Fibroblast of villous mesenchyme (primary cell): Measurements from ENCODE around the gene GALNT3. TPM values are rescaled to one million over a fixed set of nuclear protein-coding genes. Genes with fewer than 3 reads are reported as not detected.

Source experiments
- DNase-seq: peaks from one replicate; pipeline ENCODE4 v3.0.0-alpha.2; 2010; ENCODE audit warnings: low read depth
- H3K4me3 ChIP-seq: 2 replicates; pipeline ENCODE4 v1.5.1; 2011; ENCODE audit warnings: low read depth, mild to moderate bottlenecking, low read length
- CTCF ChIP-seq: IDR thresholded peaks from 2 replicates; pipeline ENCODE4 v1.5.1; 2012; ENCODE audit warnings: low read depth, mild to moderate bottlenecking, low read length; ENCODE audit not compliant: insufficient read depth
- total RNA-seq: library from RNA; depleted of rRNA; stranded (reverse); fragments of >200 nt; gene quantifications from 2 replicates; pipeline ENCODE4 v1.2.3, GENCODE V29; 2012

GALNT3 gene
- total RNA-seq, 1 donor, result 4.3 TPM

GRCh38 chr2:165815299-165816141, 21.5 kb upstream of the GALNT3 start:
- no peak overlapping the region for H3K4me3 ChIP-seq
- no peak for DNase-seq

GRCh38 chr2:165814473-165814872, 20.4 kb upstream of the GALNT3 start:
- no peak for DNase-seq
- no peak overlapping the region for H3K4me3 ChIP-seq
- no peak for TF ChIP-seq CTCF

More at GRCh38 chr2:165815299-165816141, 21.5 kb upstream of the GALNT3 start:
- no peak for TF ChIP-seq CTCF

GRCh38 chr2:165811592-165812370, 17.7 kb upstream of the GALNT3 start:
- no peak overlapping the region for H3K4me3 ChIP-seq
- no peak for DNase-seq
- no peak for TF ChIP-seq CTCF

- TF ChIP-seq CTCF, result no peak
- H3K4me3 ChIP-seq, result no peak overlapping the region
- no peak for DNase-seq
These were observed 16.4 kb upstream of the GALNT3 start for GRCh38 chr2:165810418-165810817.

GRCh38 chr2:165804719-165805118, 10.7 kb upstream of the GALNT3 start:
- no peak for DNase-seq
- TF ChIP-seq CTCF, result no peak

GRCh38 chr2:165803123-165803760, 9.2 kb upstream of the GALNT3 start:
- no peak overlapping the region for H3K4me3 ChIP-seq
- peak; percentile 52 for DNase-seq
- TF ChIP-seq CTCF, result no peak

More at GRCh38 chr2:165804719-165805118, 10.7 kb upstream of the GALNT3 start:
- H3K4me3 ChIP-seq, result no peak overlapping the region
